OCI-LY1 (cell line): Measurements from ENCODE around the gene TM2D3.

Experiments
- EZH2 ChIP-seq: fragments of 200-600 bp; sonication (generic), shearing (Covaris generic); IDR thresholded peaks from 2 replicates; pipeline ENCODE4 v1.8.0; 2017; ENCODE audit warnings: borderline replicate concordance, mixed run types, mild to moderate bottlenecking, antibody characterized with exemption, low read length, moderate library complexity, mixed read lengths
- TF ChIP-seq, protein P1 (sequence below): fragments of 200-600 bp; sonication (generic), shearing (Covaris generic); IDR thresholded peaks from 2 replicates; pipeline ENCODE4 v1.5.1; 2017; ENCODE audit warnings: mild to moderate bottlenecking, antibody characterized with exemption, low read length, moderate library complexity, mixed read lengths

GRCh38 chr15:101611580-101612299 is 40.4 kb downstream of the TM2D3 start:
- TF ChIP-seq, protein P1, sequence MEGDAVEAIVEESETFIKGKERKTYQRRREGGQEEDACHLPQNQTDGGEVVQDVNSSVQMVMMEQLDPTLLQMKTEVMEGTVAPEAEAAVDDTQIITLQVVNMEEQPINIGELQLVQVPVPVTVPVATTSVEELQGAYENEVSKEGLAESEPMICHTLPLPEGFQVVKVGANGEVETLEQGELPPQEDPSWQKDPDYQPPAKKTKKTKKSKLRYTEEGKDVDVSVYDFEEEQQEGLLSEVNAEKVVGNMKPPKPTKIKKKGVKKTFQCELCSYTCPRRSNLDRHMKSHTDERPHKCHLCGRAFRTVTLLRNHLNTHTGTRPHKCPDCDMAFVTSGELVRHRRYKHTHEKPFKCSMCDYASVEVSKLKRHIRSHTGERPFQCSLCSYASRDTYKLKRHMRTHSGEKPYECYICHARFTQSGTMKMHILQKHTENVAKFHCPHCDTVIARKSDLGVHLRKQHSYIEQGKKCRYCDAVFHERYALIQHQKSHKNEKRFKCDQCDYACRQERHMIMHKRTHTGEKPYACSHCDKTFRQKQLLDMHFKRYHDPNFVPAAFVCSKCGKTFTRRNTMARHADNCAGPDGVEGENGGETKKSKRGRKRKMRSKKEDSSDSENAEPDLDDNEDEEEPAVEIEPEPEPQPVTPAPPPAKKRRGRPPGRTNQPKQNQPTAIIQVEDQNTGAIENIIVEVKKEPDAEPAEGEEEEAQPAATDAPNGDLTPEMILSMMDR, result no peak
- no peak for TF ChIP-seq EZH2
